Mucosa of descending colon (tissue), 3 donors: ENCODE measurements around the gene HAUS2. TPM values are rescaled to one million over a fixed set of nuclear protein-coding genes. Genes with fewer than 3 reads are reported as not detected.
A peak's percentile ranks its signal among the peaks of the same experiment; 100 is the strongest.

ENCODE experiments used
- ATAC-seq: fragments of 200-7000 bp; cut with Tn5 transposase; one replicate; pipeline ENCODE4 v1.9.1; 2020; ENCODE audit warnings: mild to moderate bottlenecking, moderate library complexity
- DNase-seq, 3 donors: peaks; one replicate each; pipeline ENCODE4 v3.0.0-alpha.2; 2020
- H3K36me3 ChIP-seq: fragments of 200-600 bp; one replicate; pipeline ENCODE4 v1.8.0; 2021; ENCODE audit warnings: low read depth, mild to moderate bottlenecking
- H3K4me1 ChIP-seq: fragments of 200-600 bp; one replicate; pipeline ENCODE4 v1.8.0; 2021; ENCODE audit warnings: low read depth, mild to moderate bottlenecking
- H3K4me3 ChIP-seq: fragments of 200-600 bp; one replicate; pipeline ENCODE4 v1.8.0; 2021; ENCODE audit warnings: mild to moderate bottlenecking
- H3K9me3 ChIP-seq: fragments of 200-600 bp; one replicate; pipeline ENCODE4 v1.8.0; 2021; ENCODE audit warnings: mild to moderate bottlenecking
- intact Hi-C, 2 donors: fragments of 100-400 bp; cut with DNase I in 1 of 2; cut with micrococcal nuclease in 1 of 2; formaldehyde crosslinking; loops; one replicate each; pipeline versions ENCODE4 v1.11.0 to v1.11.1; 2022; cut with DNase I, micrococcal nuclease
- total RNA-seq, 3 donors: library from RNA; stranded (reverse); fragmentation: NEBNext Ultra II Directional in 2 of 3; extraction: Animal tissue kit (Norgen Biotek cat#: 25700) in 2 of 3; gene quantifications; one replicate each; pipeline versions ENCODE4 v1.2.1 to v1.2.4, GENCODE V29; 2021 to 2023
- TF ChIP-seq, protein P1 (sequence below): fragments of 200-600 bp; IDR thresholded peaks from one replicate; pipeline ENCODE4 v1.8.0; 2022; ENCODE audit warnings: antibody characterized with exemption, mild to moderate bottlenecking
- donor health status: DM: no; HTN: no; CAD: no; lungs with moderate emphysema.
- donor health status: DM: no; HTN: no; CAD: no.
- donor health status: DM: no; HTN: yes; CAD: no.

Gene HAUS2
- total RNA-seq, 3 donors from 2014 or later, result 11.7 to 16.5 (median 13.4) TPM

- no peak for ATAC-seq
- Histone ChIP-seq H3K36me3 (no peaks in the 10 kb centered on the region), H3K9me3 (no peaks in the 10 kb centered on the region), H3K4me1 (no peaks in the 10 kb centered on the region), H3K4me3 (no peak overlapping the region)
- intact Hi-C loops, result no loop called here
- no peak for DNase-seq
- TF ChIP-seq, protein P1, sequence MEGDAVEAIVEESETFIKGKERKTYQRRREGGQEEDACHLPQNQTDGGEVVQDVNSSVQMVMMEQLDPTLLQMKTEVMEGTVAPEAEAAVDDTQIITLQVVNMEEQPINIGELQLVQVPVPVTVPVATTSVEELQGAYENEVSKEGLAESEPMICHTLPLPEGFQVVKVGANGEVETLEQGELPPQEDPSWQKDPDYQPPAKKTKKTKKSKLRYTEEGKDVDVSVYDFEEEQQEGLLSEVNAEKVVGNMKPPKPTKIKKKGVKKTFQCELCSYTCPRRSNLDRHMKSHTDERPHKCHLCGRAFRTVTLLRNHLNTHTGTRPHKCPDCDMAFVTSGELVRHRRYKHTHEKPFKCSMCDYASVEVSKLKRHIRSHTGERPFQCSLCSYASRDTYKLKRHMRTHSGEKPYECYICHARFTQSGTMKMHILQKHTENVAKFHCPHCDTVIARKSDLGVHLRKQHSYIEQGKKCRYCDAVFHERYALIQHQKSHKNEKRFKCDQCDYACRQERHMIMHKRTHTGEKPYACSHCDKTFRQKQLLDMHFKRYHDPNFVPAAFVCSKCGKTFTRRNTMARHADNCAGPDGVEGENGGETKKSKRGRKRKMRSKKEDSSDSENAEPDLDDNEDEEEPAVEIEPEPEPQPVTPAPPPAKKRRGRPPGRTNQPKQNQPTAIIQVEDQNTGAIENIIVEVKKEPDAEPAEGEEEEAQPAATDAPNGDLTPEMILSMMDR, result no peak
These were observed 19.7 kb upstream of the HAUS2 start for GRCh38 chr15:42528970-42529369.

- no peaks in the 10 kb centered on the region for H3K4me1 ChIP-seq
- H3K36me3 ChIP-seq, result no peaks in the 10 kb centered on the region
- intact Hi-C loops, result no loop called here
- ATAC-seq (no peak), DNase-seq (no peak)
- no peak overlapping the region for H3K4me3 ChIP-seq
- H3K9me3 ChIP-seq, result no peaks in the 10 kb centered on the region
- TF ChIP-seq, protein P1, result no peak
These were observed 15.4 kb upstream of the HAUS2 start for GRCh38 chr15:42533246-42533645.

DNA sequence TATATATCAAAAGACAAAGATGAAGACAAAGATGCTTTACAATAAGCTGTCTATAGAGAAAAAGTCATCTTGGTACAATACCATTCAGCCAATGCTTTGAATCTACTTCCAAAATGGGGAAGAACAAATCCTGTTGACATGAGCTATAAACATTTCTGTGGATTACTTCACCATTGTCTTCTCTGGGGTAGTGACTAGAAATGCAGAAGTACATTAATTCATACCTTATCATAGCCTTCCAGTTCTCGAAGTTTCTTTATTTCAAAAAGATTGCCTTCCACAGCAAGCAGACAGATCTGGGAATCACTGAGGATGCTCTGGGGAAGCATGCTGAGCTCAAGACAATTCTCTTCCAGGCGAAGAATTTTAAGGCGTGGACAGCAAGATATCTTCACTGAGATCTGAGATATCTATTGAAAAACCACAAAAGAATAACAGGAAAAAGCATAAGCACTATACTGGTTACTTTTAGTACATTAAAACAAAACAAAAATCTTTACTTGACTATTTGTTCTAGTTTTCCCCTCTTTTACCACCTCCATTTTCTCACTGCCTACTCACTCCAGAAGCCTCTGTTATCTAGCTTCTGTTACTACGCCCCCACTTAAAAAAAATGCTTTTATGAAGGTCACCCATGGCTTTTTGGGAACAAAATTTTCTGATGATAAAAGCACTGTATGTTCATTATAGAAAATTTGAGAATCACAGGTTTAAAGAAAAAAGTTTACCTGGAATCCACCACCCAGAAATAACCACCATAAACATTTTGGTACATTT is 3.6 kb upstream of the HAUS2 start:
- H3K4me1 ChIP-seq, result peaks cover 16% of the 10 kb centered on the region
- peaks cover 4% of the 10 kb centered on the region for H3K36me3 ChIP-seq
- DNase-seq, result no peak
- no peak for ATAC-seq
- H3K4me3 ChIP-seq, result no peak overlapping the region
- intact Hi-C loops, result loop anchor here in 1 of 2 donors (10.0 kb wide), 1 partner anchor 110 kb away; no protein-coding TSS in a partner anchor
- TF ChIP-seq, protein P1, result no peak
- H3K9me3 ChIP-seq, result no peaks in the 10 kb centered on the region

DNA sequence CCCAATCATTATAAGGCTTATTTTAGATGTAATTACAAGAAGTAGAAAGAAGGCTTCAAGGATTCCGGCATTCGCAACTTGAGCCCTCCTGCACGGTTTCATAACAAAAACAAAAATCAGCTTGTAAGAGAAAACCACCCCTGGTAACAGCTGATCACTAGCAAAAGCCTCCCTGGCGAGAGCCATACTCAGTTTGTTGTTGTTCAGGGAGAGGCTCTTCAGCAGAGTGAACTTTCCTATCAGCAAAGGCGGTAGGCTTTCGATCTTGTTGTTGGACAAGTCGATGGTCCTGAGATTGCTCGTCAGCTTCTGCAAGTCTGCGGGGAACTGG is 755 bp upstream of the HAUS2 start:
- peaks cover 4% of the 10 kb centered on the region for H3K36me3 ChIP-seq
- peak overlapping the region; percentile 90 for H3K4me3 ChIP-seq
- ATAC-seq (peak; percentile 42), DNase-seq (peak in 1 of 3 donors; percentile 37)
- no peaks in the 10 kb centered on the region for H3K9me3 ChIP-seq
- TF ChIP-seq, protein P1, result no peak
- intact Hi-C loops, result loop anchor here in 1 of 2 donors (10.0 kb wide), 1 partner anchor 107 kb away; no protein-coding TSS in a partner anchor
- peaks cover 22% of the 10 kb centered on the region for H3K4me1 ChIP-seq

DNA sequence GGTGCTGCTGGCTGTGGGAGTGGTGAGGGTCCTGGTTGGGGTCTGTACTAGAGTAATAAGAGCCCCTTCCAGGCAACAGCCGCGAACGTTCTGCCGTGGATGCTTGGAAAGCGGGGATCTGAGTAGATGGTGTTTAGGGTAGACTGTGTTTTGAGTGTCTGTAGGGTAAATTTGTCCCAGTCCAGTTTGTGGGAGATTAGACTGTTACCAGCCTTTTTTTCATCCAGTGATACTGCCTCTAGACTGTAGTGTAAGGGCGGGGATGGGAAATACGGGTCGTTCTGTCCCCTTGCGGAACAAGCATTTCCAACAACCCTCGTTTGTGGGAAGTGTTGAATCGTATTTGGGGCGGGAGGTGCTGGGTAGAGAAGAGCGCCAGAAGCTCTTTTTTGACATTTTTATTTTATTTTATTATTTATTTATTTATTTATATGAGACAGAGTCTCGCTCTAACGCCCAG is 424 bp downstream of the HAUS2 start:
- peak overlapping the region; percentile 90 for H3K4me3 ChIP-seq
- intact Hi-C loops, result loop anchor here in 1 of 2 donors (10.0 kb wide), 1 partner anchor 106 kb away; no protein-coding TSS in a partner anchor
- H3K4me1 ChIP-seq, result peaks cover 22% of the 10 kb centered on the region
- H3K9me3 ChIP-seq, result no peaks in the 10 kb centered on the region
- H3K36me3 ChIP-seq, result peaks cover 4% of the 10 kb centered on the region
- TF ChIP-seq, protein P1, result no peak
- ATAC-seq, result peak; percentile 42
- DNase-seq, result no peak
